HG02798 (cell line): ENCODE measurements around the gene FAM227A.
A peak's percentile ranks its signal among the peaks of the same experiment; 100 is the strongest.
"Not testable (repeated sequence)": the region's sequence is repeated elsewhere in the genome, so short reads cannot be mapped to it uniquely, and the experiment has no call there.

Source experiments
- ATAC-seq: cut with Tn5 transposase; IDR thresholded peaks from one replicate; pipeline ENCODE4 v1.9.1; 2021; ENCODE audit warnings: mild to moderate bottlenecking; ENCODE audit not compliant: unreplicated experiment, poor library complexity

FAM227A gene

DNA sequence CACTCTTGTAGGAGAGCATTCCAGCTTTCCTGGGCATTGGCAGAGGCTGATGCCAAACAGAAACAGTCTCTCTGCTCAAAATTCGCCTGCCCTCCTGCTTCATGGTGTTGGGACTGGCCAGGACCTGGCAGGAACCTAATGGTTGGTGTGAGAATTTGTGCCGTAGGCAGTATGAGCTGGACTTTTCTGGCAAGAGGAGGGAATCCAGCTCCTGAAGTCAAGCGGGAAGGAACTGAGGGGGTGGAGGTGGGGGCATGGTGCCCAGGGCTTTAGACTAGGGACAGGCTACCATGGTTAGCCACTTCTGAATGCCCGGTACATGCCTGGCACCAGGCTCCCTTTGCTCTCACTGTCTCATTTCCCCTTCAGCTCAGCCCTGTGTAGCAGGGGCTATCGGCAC is 18.7 kb upstream of the FAM227A start:
- no peak for ATAC-seq

- peak; percentile 38 for ATAC-seq
Observed at GRCh38 chr22:38657045-38657909, 1.1 kb upstream of the FAM227A start.

GRCh38 chr22:38655519-38656255 is 505 bp downstream of the FAM227A start:
- no peak for ATAC-seq

- ATAC-seq: no peak
Observed at GRCh38 chr22:38653741-38654140, 2.5 kb downstream of the FAM227A start.

- no peak for ATAC-seq
Observed at GRCh38 chr22:38652859-38653258, 3.3 kb downstream of the FAM227A start.

GRCh38 chr22:38649841-38650522 is 6.2 kb downstream of the FAM227A start:
- no peak for ATAC-seq

DNA sequence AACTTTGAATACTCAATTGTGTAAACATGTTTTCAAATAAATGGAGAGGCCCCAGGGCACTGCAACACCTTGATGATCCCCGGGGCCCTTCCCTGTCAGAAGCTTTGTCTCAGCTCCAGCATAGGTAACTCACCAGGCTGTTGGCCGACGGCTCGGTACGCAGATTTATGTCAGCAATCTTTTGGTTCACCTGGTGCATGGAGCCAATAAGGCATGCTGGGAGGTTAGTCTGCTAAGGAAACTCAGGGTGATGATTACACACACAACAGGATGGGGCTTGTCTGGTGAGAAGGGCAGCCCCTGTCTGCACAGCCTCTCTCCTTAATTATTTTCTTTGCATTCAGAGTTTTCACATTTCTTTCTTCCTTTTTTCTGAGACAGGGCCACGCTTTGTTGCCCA is 10.8 kb downstream of the FAM227A start:
- ATAC-seq: no peak

DNA sequence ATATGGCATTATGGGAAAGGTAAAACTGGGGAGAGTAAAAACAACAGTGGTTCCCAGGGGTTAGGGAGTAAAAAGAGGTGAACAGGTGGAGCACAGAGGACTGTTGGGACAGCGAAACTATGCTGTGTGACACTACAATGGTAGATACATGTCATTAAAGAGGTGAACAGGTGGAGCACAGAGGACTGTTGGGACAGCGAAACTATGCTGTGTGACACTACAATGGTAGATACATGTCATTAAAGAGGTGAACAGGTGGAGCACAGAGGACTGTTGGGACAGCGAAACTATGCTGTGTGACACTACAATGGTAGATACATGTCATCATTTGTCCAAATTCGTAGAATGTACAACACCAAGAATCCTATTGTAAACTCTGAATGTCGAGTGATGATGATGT is 11.9 kb downstream of the FAM227A start:
- ATAC-seq: not testable (repeated sequence)

GRCh38 chr22:38641476-38642040 is 14.6 kb downstream of the FAM227A start:
- ATAC-seq: no peak

DNA sequence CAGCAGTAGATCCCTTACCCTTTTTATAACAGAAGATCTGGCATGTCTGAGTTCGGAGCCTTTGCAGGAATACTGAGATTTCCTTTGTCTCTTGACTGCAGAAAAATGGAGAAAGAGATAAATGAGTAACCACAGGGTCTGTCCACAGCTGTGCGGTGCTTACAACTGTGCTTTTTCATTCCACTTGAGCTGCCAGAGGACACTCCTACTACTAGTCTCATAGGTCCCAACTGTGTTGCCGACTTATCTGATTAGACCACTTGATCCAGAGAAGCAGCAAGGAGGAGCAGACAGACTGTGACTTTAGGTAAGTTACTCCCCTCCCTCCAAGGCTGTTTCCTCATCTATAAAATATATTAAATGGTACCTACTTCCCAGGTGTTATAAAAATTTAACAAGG is 17.5 kb downstream of the FAM227A start:
- no peak for ATAC-seq

DNA sequence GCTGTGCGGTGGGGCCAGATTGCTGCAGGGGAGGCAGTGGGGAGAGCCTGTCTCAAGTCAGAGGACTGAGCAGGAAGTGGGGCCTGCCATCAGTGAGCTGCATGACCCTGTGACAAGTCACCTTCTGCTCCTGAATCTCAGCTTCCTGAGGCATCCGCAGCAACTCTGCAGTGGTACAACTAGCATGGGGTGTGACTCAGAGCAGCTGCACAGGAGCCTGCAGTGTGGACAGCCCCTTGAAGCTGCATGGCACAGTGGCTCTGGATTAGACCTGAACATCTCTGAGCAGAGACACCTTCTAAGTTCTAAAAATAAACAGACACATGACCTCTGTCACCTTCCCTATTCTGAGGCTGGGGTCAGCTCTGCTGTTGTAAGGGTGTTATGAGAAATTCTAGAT is 18.0 kb downstream of the FAM227A start:
- ATAC-seq: no peak

GRCh38 chr22:38632528-38632927 is 23.7 kb downstream of the FAM227A start:
- no peak for ATAC-seq

GRCh38 chr22:38631724-38632123 is 24.5 kb downstream of the FAM227A start:
- ATAC-seq: no peak

- ATAC-seq: no peak
Observed at GRCh38 chr22:38629108-38629507, 27.1 kb downstream of the FAM227A start.

- no peak for ATAC-seq
Observed at GRCh38 chr22:38628444-38628843, 27.7 kb downstream of the FAM227A start.

DNA sequence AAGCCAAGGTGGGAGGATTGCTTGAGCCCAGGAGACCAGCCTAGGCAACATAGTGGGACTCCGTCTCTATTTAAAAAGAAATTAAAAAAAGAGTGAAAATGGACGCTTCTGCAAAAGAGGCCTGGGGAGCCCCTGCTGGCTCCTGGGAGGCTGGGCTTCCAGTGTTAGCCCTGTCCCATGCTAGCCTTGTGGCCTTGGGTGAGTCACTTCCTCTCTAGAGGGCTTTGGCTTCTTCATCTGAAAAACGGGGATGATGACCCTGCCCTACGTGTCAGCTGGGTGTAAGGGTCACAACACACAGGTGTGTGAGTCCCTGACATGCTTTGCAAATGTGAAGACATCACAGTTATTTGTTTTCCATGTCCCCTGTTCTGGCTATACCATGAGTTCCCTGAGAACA is 32.8 kb downstream of the FAM227A start:
- ATAC-seq: no peak

DNA sequence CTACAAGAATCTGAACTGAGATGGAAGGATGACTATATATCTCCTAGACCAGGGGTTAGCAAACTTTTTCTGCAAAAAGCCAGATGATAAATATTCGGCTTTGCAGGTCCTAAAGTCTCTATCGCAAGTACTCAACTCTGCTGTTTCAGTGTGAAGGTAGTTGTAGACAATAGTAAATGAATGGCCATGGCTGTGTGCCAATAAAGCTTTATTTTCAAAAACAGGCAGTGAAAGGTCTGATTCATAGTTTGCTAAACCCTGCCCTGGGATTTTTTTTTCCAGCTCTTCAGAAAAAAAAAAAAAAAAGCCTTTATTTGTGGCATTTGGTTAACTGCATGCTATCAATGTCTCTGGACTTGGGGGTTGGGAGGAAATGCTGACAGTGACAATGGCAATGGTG is 37.5 kb downstream of the FAM227A start:
- ATAC-seq: no peak

- no peak for ATAC-seq
Observed at GRCh38 chr22:38618258-38618657, 37.9 kb downstream of the FAM227A start.

GRCh38 chr22:38615064-38615405 is 41.2 kb downstream of the FAM227A start:
- ATAC-seq: not testable (repeated sequence)

- no peak for ATAC-seq
Observed at GRCh38 chr22:38614332-38615063, 41.7 kb downstream of the FAM227A start.
